Osteocyte (in vitro differentiated cells): ENCODE measurements around the gene DPP6. TPM values are rescaled to one million over a fixed set of nuclear protein-coding genes. Genes with fewer than 3 reads are reported as not detected.

Experiments used
- DNase-seq: peaks from one replicate; pipeline ENCODE4 v3.0.0; 2021; ENCODE audit warnings: mixed read lengths; ENCODE audit not compliant: unreplicated experiment; ENCODE audit errors: extremely low spot score
- H3K27ac Mint-ChIP-seq: one replicate; pipeline ENCODE4 v1.8.0; 2021; ENCODE audit warnings: mild to moderate bottlenecking, mixed read lengths; ENCODE audit not compliant: unreplicated experiment
- H3K27me3 Mint-ChIP-seq: one replicate; pipeline ENCODE4 v1.8.0; 2021; ENCODE audit warnings: mixed read lengths; ENCODE audit not compliant: unreplicated experiment
- H3K36me3 Mint-ChIP-seq: one replicate; pipeline ENCODE4 v1.8.0; 2021; ENCODE audit warnings: mixed read lengths; ENCODE audit not compliant: unreplicated experiment
- H3K4me1 Mint-ChIP-seq: one replicate; pipeline ENCODE4 v1.8.0; 2021; ENCODE audit warnings: mixed read lengths; ENCODE audit not compliant: unreplicated experiment
- H3K4me3 Mint-ChIP-seq: one replicate; pipeline ENCODE4 v1.8.0; 2021; ENCODE audit warnings: mild to moderate bottlenecking, moderate library complexity, mixed read lengths; ENCODE audit not compliant: unreplicated experiment
- H3K9me3 Mint-ChIP-seq: one replicate; pipeline ENCODE4 v1.8.0; 2021; ENCODE audit warnings: mixed read lengths; ENCODE audit not compliant: unreplicated experiment
- total RNA-seq: library from RNA; stranded (reverse); gene quantifications from 2 replicates; pipeline ENCODE4 v1.2.1, GENCODE V29; 2021
- TF ChIP-seq, protein P1 (sequence below): fragments of 200-600 bp; sonication (generic); IDR thresholded peaks from 2 replicates; pipeline ENCODE4 v1.5.0; 2021; ENCODE audit warnings: antibody characterized with exemption, mild to moderate bottlenecking, moderate library complexity

Gene DPP6
- total RNA-seq, 1 donor from 2014 or later: not detected

DNA sequence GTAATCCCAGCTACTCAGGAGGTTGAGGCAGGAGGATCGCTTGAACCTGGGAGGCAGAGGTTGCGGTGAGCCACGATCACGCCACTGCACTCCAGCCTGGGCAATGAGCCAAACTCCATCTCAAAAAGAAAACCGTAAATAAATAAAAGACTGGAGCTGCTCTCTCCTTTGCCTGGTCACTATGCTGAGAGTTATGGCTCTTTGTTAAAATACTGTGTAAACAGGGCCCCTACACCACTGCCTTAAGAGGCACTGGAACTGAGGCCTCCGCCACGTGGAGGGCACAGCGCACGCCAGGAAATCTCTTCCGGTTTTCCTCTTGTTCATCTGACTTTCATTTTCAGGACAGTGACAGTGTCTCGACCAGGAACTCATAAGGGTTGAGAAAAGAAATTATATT is 827.4 kb downstream of the DPP6 start:
- Mint-ChIP-seq H3K27ac (no peak overlapping the region), H3K4me1 (no peaks in the 10 kb centered on the region), H3K9me3 (peaks cover 26% of the 10 kb centered on the region), H3K4me3 (no peak overlapping the region), H3K36me3 (no peaks in the 10 kb centered on the region), H3K27me3 (no peaks in the 10 kb centered on the region)
- no peak for DNase-seq
- TF ChIP-seq, protein P1, sequence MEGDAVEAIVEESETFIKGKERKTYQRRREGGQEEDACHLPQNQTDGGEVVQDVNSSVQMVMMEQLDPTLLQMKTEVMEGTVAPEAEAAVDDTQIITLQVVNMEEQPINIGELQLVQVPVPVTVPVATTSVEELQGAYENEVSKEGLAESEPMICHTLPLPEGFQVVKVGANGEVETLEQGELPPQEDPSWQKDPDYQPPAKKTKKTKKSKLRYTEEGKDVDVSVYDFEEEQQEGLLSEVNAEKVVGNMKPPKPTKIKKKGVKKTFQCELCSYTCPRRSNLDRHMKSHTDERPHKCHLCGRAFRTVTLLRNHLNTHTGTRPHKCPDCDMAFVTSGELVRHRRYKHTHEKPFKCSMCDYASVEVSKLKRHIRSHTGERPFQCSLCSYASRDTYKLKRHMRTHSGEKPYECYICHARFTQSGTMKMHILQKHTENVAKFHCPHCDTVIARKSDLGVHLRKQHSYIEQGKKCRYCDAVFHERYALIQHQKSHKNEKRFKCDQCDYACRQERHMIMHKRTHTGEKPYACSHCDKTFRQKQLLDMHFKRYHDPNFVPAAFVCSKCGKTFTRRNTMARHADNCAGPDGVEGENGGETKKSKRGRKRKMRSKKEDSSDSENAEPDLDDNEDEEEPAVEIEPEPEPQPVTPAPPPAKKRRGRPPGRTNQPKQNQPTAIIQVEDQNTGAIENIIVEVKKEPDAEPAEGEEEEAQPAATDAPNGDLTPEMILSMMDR: no peak

DNA sequence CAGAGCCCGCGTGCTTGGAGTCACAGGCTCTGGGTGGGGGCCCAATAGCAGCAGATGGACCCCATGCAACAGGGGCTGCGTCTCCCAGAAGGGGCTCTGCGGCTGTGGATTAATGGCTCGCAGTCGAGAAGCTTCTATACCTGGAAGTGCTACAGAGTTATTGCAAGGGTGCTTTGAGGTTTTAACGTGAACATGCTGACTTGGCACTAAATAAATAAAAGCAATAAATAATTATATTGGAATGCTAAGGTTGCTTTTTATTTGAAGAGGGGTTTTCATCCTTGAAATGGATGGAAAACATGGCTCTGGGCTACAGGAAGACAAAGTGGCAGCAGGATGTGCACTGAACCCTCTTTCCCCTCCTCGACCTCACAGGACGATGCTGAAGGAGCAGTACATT is 828.3 kb downstream of the DPP6 start:
- no peak overlapping the region for H3K27ac Mint-ChIP-seq
- H3K4me3 Mint-ChIP-seq: no peak overlapping the region
- H3K27me3 Mint-ChIP-seq: no peaks in the 10 kb centered on the region

DNA sequence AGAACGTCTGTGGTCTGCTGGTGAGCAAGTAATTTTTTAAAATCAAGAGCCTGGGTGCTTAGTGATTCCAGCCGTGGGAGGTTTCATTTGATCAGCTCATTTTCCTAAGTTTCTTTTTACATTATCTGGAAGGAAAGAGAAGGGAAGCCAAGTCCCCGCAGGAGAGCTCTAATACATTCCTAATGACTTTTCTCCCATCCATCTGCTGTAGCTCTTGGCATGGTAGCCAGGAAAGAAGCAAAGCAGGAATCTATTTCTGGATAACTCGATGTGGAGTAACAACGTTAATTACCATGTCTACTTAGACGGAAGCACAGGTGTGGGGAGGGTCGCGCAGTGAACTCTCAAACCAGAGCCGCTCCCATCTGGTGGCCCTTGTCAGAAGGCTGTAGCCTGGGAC is 828.8 kb downstream of the DPP6 start:
- H3K9me3 Mint-ChIP-seq: peaks cover 26% of the 10 kb centered on the region
- H3K4me1 Mint-ChIP-seq: no peaks in the 10 kb centered on the region
- H3K27me3 Mint-ChIP-seq: no peaks in the 10 kb centered on the region
- H3K27ac Mint-ChIP-seq: no peak overlapping the region
- no peak for DNase-seq
- H3K4me3 Mint-ChIP-seq: no peak overlapping the region
- TF ChIP-seq, protein P1: no peak
- H3K36me3 Mint-ChIP-seq: no peaks in the 10 kb centered on the region

More for the DNA sequence above, 828.3 kb downstream of the DPP6 start:
- Mint-ChIP-seq H3K9me3 (peaks cover 26% of the 10 kb centered on the region), H3K4me1 (no peaks in the 10 kb centered on the region), H3K36me3 (no peaks in the 10 kb centered on the region)
- DNase-seq: no peak
- TF ChIP-seq, protein P1: no peak

DNA sequence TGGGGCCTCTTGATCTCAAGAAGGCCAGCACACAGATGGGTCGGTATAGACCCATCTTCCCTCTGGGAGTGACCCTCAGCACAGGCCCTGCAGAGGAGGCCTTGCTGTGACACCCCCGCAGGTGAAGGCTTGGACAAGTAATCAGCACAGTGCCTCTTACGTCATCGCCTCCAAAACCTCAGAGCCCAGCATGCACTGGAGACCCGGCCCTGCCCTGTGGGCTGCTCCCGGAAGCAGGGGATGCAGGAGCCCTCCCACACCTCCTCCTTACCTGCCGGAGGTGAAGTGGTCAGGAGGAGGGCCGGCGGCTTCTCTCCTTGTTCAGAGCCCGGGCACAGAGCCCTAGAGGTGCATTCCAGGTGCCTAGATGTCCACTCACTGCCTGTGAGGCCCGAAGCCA is 829.3 kb downstream of the DPP6 start:
- no peak for DNase-seq

DNA sequence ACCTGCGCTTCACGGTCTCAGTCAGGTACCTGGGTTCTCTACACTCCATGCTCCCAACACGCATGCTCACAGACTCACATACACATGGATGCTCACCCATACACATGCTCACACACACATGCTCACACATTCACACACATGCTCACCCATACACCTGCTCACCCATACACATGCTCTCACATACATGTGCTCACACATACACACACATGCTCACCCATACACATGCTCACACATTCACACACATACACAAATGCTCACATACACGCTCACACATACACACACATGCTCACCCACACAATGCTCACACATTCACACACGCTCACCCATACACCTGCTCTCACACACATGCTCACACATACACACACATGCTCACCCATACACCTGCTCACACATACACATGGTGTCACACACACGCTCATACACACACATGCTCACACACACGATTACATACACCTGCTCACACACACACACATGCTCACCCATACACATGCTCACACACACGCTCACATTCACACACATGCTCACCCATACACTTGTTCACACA is 830.8 kb downstream of the DPP6 start:
- Mint-ChIP-seq H3K27me3 (no peaks in the 10 kb centered on the region), H3K36me3 (no peaks in the 10 kb centered on the region), H3K9me3 (peaks cover 15% of the 10 kb centered on the region), H3K4me1 (no peaks in the 10 kb centered on the region), H3K27ac (no peak overlapping the region), H3K4me3 (no peak overlapping the region)
- TF ChIP-seq, protein P1: no peak
- DNase-seq: no peak

More for the DNA sequence above, 829.3 kb downstream of the DPP6 start:
- Mint-ChIP-seq H3K9me3 (peaks cover 23% of the 10 kb centered on the region), H3K27ac (no peak overlapping the region), H3K4me1 (no peaks in the 10 kb centered on the region), H3K4me3 (no peak overlapping the region), H3K36me3 (no peaks in the 10 kb centered on the region), H3K27me3 (no peaks in the 10 kb centered on the region)
- TF ChIP-seq, protein P1: no peak
